HG03135 (cell line): ENCODE results near the gene INTS1.

Experiments used
- ATAC-seq: cut with Tn5 transposase; IDR thresholded peaks from one replicate; pipeline ENCODE4 v1.9.1; 2021; ENCODE audit warnings: mild to moderate bottlenecking, moderate library complexity; ENCODE audit not compliant: unreplicated experiment

The INTS1 gene

GRCh38 chr7:1492640-1493039 is 11.5 kb downstream of the INTS1 start:
- no peak for ATAC-seq

- ATAC-seq: no peak
These were observed 12.0 kb downstream of the INTS1 start for GRCh38 chr7:1492221-1492620.

- no peak for ATAC-seq
These were observed 13.4 kb downstream of the INTS1 start for GRCh38 chr7:1490837-1491236.

- no peak for ATAC-seq
These were observed 14.9 kb downstream of the INTS1 start for GRCh38 chr7:1489336-1489735.

GRCh38 chr7:1488016-1488415 is 16.2 kb downstream of the INTS1 start:
- ATAC-seq: no peak

- no peak for ATAC-seq
These were observed 16.7 kb downstream of the INTS1 start for GRCh38 chr7:1487466-1487865.

GRCh38 chr7:1486571-1486970 is 17.6 kb downstream of the INTS1 start:
- ATAC-seq: no peak

- no peak for ATAC-seq
These were observed 19.0 kb downstream of the INTS1 start for GRCh38 chr7:1485156-1485555.

- no peak for ATAC-seq
These were observed 19.6 kb downstream of the INTS1 start for GRCh38 chr7:1484569-1484968.

GRCh38 chr7:1483536-1484505 is 20.4 kb downstream of the INTS1 start:
- no peak for ATAC-seq

GRCh38 chr7:1483079-1483478 is 21.1 kb downstream of the INTS1 start:
- no peak for ATAC-seq

GRCh38 chr7:1481300-1481699 is 22.9 kb downstream of the INTS1 start:
- no peak for ATAC-seq

GRCh38 chr7:1480670-1481069 is 23.5 kb downstream of the INTS1 start:
- no peak for ATAC-seq

- no peak for ATAC-seq
These were observed 24.9 kb downstream of the INTS1 start for GRCh38 chr7:1479287-1479686.

- ATAC-seq: no peak
These were observed 25.7 kb downstream of the INTS1 start for GRCh38 chr7:1478480-1478879.

GRCh38 chr7:1476859-1477258 is 27.3 kb downstream of the INTS1 start:
- ATAC-seq: no peak

- ATAC-seq: no peak
These were observed 28.2 kb downstream of the INTS1 start for GRCh38 chr7:1475991-1476390.

GRCh38 chr7:1475393-1475792 is 28.8 kb downstream of the INTS1 start:
- ATAC-seq: no peak

GRCh38 chr7:1474736-1475135 is 29.5 kb downstream of the INTS1 start:
- no peak for ATAC-seq

GRCh38 chr7:1473864-1474512 is 30.2 kb downstream of the INTS1 start:
- no peak for ATAC-seq

- ATAC-seq: no peak
These were observed 33.3 kb downstream of the INTS1 start for GRCh38 chr7:1470901-1471300.

GRCh38 chr7:1468643-1469298 is 35.4 kb downstream of the INTS1 start:
- ATAC-seq: no peak
